Colonic mucosa (tissue), 4 donors: Measurements from ENCODE around the gene C19orf73. TPM values are rescaled to one million over a fixed set of nuclear protein-coding genes. Genes with fewer than 3 reads are reported as not detected.
A peak's percentile ranks its signal among the peaks of the same experiment; 100 is the strongest.

Experiments used
- DNase-seq: peaks from one replicate; pipeline ENCODE4 v3.0.0-alpha.2; 2020
- H3K27ac ChIP-seq: fragments of 200-600 bp; one replicate; pipeline ENCODE4 v1.8.0; 2021
- H3K27me3 ChIP-seq: fragments of 200-600 bp; one replicate; pipeline ENCODE4 v1.8.0; 2021
- H3K36me3 ChIP-seq: fragments of 200-600 bp; one replicate; pipeline ENCODE4 v1.8.0; 2021
- H3K4me1 ChIP-seq: fragments of 200-600 bp; one replicate; pipeline ENCODE4 v1.8.0; 2021; ENCODE audit warnings: mild to moderate bottlenecking
- H3K4me3 ChIP-seq: fragments of 200-600 bp; one replicate; pipeline ENCODE4 v1.8.0; 2021
- H3K9ac ChIP-seq, 2 donors: one replicate each; pipeline ENCODE4 v1.7.0; 2013; ENCODE audit warnings: control low read depth in 2 of 2, low read depth in 2 of 2, low read length in 2 of 2
- H3K9me3 ChIP-seq: fragments of 200-600 bp; one replicate; pipeline ENCODE4 v1.8.0; 2021
- CTCF ChIP-seq: fragments of 200-600 bp; IDR thresholded peaks from one replicate; pipeline ENCODE4 v1.8.0; 2022; ENCODE audit warnings: antibody characterized with exemption, mild to moderate bottlenecking
- intact Hi-C: fragments of 100-400 bp; cut with DNase I; formaldehyde crosslinking; loops from one replicate; pipeline ENCODE4 v1.14.1; 2022
- total RNA-seq, 2 donors: library from RNA; stranded (reverse); fragmentation: NEBNext Ultra II Directional in 1 of 2; extraction: Animal tissue kit (Norgen Biotek cat#: 25700) in 1 of 2; gene quantifications; one replicate each; pipeline ENCODE4 v1.2.1, GENCODE V29; 2021
- donor health status: healthy.
- donor health status: DM: no; HTN: no; CAD: no.
- donor health status: DM: no; HTN: no; CAD: no.

Gene C19orf73
- total RNA-seq, 2 donors from 2014 or later, result 3.5 to 4.8 TPM

- H3K4me1 ChIP-seq, result no peaks in the 10 kb centered on the region
- no peak for DNase-seq
- H3K9ac ChIP-seq, result no peak within 1 kb of the TSS
- TF ChIP-seq CTCF, result no peak
- H3K27me3 ChIP-seq, result no peaks in the 10 kb centered on the region
- H3K27ac ChIP-seq, result no peak within 1 kb of the TSS
- H3K36me3 ChIP-seq, result no peaks in the 10 kb centered on the region
- no peak within 1 kb of the TSS for H3K4me3 ChIP-seq
- no peaks in the 10 kb centered on the region for H3K9me3 ChIP-seq
- intact Hi-C loops, result loop anchor here (5.0 kb wide), 1 partner anchor 42 kb away; no protein-coding TSS in a partner anchor
Observed at GRCh38 chr19:49155005-49155819, 36.3 kb upstream of the C19orf73 start, which contains the start of gene HRC. Gene HRC (minus strand): TSS chr19:49155396. CDS start chr19:49155237, 159 bp downstream.

GRCh38 chr19:49154279-49154678, 35.3 kb upstream of the C19orf73 start:
- H3K4me3 ChIP-seq, result no peak overlapping the region
- H3K4me1 ChIP-seq, result no peaks in the 10 kb centered on the region
- H3K9ac ChIP-seq, result no peak overlapping the region
- H3K27ac ChIP-seq, result no peak overlapping the region
- intact Hi-C loops, result no loop called here
- no peaks in the 10 kb centered on the region for H3K9me3 ChIP-seq
- H3K27me3 ChIP-seq, result no peaks in the 10 kb centered on the region
- DNase-seq, result no peak
- TF ChIP-seq CTCF, result no peak
- H3K36me3 ChIP-seq, result no peaks in the 10 kb centered on the region

GRCh38 chr19:49153167-49153809, 34.3 kb upstream of the C19orf73 start:
- H3K9me3 ChIP-seq, result no peaks in the 10 kb centered on the region
- intact Hi-C loops, result no loop called here
- TF ChIP-seq CTCF, result no peak
- H3K4me3 ChIP-seq, result no peak overlapping the region
- no peak for DNase-seq
- H3K36me3 ChIP-seq, result no peaks in the 10 kb centered on the region
- H3K27ac ChIP-seq, result no peak overlapping the region
- no peaks in the 10 kb centered on the region for H3K4me1 ChIP-seq
- no peak overlapping the region for H3K9ac ChIP-seq
- H3K27me3 ChIP-seq, result no peaks in the 10 kb centered on the region

- Histone ChIP-seq H3K9me3 (no peaks in the 10 kb centered on the region), H3K36me3 (no peaks in the 10 kb centered on the region), H3K9ac (no peak overlapping the region), H3K4me3 (no peak overlapping the region), H3K4me1 (no peaks in the 10 kb centered on the region), H3K27me3 (no peaks in the 10 kb centered on the region), H3K27ac (peak overlapping the region; percentile 92)
- TF ChIP-seq CTCF, result no peak
- intact Hi-C loops, result no loop called here
- no peak for DNase-seq
Observed at GRCh38 chr19:49152119-49152550, 33.2 kb upstream of the C19orf73 start.

- no peaks in the 10 kb centered on the region for H3K27me3 ChIP-seq
- intact Hi-C loops, result no loop called here
- peak; percentile 98 for DNase-seq
- peak overlapping the region; percentile 92 for H3K27ac ChIP-seq
- no peaks in the 10 kb centered on the region for H3K9me3 ChIP-seq
- H3K4me1 ChIP-seq, result no peaks in the 10 kb centered on the region
- no peaks in the 10 kb centered on the region for H3K36me3 ChIP-seq
- TF ChIP-seq CTCF, result no peak
- peak overlapping the region; percentile 58 for H3K4me3 ChIP-seq
- peak overlapping the region in 1 of 2 donors; percentile 100 for H3K9ac ChIP-seq
Observed at GRCh38 chr19:49151267-49152118, 32.5 kb upstream of the C19orf73 start.
